ENCODE results near the gene CYSTM1.

Gene CYSTM1

GRCh38 chr5:140239939-140240700, 65.1 kb downstream of the CYSTM1 start:
- peak; percentile 58 for DNase-seq

DNA sequence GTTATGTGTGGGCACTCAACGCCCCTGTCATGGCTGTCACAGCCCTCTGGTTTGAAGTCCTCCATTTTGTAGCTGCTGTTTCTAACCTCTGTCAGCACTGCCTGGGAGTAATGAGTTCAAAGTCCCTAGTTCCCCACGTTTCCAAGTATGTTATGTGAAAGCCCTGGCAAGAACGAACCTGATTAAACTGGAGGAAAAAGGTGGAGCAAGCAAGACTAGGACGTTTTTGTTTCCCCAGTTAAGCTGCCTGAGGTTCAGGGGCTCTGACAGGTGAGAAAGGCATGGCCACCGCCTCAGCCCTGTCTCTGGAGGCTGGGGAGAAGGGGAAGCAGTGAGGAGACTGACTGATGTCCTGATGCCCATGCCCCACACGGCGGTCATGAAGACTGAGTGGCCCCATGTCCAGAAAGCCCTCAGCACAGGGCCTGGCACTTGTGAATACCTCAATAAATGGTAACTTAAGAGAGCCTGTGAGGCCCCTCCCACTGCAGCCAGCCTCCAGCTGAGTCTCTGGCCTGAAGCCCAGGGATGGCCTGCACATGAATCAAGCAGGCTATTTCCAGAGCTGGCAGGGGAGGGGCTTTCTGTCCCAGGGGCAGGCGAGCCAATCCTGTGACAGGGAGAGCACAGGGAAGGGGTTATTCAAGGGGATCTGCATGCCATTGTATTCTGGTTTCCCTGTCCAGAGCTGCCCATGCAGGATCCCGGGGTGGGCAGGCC, 66.2 kb downstream of the CYSTM1 start:
- peak; percentile 85 for DNase-seq

GRCh38 chr5:140242099-140242498, 67.1 kb downstream of the CYSTM1 start:
- DNase-seq: no peak

DNA sequence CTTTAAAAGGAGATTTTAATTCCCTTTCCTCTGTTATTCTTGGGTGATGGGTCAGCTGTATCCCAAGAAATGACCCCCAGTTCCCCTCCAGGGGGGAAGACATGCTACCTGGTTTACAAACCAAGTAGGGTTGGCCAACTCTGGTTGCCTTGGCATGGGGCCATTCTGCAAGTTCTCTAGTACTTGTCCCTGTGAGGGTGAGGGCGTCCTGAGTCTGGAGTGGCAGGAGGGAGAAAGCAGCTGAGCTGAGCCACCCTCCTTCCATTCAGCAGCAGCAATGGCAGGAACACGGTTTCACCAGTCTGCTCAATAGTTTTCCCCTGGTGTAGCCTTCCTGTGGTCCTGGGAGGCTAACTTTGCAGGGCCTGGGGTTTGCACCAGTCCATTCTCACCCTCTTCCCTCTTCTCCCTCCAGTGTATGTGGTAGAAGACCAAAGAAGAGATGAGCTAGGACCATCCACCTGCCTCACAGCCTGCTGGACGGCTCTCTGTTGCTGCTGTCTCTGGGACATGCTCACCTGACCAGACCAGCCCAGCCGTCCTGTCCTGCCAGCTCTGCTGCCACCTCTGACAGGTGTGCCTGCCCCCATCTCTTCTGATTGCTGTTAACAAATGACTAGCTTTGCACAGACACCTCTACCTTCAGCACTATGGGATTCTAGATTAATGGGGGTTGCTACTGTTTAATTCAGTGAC, 68.0 kb downstream of the CYSTM1 start:
- DNase-seq: no peak

DNA sequence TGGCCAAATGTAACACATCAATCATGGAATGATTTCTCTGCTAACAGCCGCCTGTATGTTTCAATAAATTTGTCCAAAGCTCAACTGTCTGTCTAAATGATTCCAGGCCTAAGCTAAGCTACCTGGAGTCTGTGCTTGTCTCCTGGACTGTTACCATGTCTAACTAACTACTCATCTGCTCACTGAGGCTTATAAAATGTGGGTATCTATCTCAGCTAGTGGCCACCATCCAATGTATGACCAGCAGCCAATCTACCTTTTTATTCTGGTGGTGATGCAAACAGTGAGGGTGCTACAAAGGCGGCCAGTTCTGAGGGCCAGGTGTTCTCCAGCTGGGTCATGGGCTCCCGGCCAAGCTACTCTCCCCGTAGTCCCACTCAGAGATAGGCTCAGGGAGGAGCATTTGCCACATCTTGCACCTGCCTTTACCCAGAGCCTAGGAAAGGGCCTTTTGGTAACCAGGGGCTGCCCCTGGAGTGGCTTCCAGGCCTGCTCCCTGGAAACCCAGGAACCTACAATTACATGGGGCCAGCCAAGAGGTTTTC, 68.8 kb downstream of the CYSTM1 start:
- no peak for DNase-seq

DNA sequence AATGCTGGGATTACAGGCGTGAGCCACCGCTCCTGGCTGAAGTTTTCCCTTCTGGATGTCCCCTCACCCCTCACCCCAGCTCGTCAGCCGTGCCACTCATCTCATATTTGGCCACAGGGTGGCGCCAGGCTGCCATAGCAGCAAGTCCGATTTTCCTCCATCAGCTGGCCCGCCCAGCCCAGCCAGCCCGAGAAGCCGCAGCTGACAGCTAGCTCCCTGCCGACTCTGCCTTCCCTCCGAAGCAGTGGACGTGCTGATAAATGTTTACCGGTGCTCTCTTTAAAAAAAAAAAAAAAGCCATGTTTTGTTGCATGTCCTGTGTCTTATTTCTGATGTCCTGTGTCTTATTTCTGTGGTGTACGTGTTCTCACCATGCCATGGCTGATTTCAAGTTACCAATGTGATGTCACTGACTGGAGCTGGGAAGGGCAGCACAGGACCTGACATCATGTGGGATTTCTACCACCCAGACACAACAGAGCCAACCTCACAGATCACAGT, 69.6 kb downstream of the CYSTM1 start:
- peak; percentile 86 for DNase-seq

DNA sequence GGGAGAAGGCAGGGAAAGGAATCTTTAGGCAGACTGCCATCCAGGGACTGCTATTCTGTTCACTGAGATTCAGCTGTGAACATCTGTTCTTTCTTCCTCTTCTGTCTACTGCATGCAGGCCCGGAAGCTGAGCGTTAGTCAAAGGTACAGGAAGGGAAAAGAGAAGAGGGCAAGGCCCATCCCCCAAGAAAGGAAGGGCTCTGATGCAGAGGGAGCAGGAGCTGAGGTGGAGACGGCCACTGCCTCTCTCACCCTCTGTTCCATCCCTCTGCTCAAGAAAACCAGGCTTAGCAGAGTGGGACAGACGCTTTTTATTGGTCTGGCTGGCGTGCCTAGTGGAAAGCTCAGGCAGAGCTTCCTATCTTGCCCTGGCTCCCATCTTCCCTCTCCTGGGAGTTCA, 70.4 kb downstream of the CYSTM1 start:
- peak; percentile 71 for DNase-seq

GRCh38 chr5:140245926-140246325, 70.9 kb downstream of the CYSTM1 start:
- no peak for DNase-seq

GRCh38 chr5:140246378-140247122, 71.6 kb downstream of the CYSTM1 start:
- DNase-seq: peak; percentile 73

DNA sequence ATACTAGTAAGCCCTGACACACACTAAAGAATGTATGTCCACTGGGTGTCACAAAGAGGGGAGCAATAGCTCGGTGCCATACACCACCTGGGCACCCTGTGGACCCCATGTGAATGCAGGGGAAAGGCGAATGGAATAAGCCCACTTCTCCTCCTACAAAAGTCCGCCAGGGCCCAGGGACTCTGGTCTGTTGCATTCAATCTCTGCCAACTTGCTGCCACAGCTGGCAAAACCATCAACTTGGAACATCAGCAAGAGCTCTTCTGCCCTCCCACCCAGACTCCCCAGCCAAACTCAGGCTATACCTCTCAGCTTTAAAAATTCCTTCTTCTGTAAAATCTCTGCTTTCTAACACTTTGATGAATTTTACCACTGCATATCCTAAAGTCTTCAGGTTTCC, 73.4 kb downstream of the CYSTM1 start:
- no peak for DNase-seq

DNA sequence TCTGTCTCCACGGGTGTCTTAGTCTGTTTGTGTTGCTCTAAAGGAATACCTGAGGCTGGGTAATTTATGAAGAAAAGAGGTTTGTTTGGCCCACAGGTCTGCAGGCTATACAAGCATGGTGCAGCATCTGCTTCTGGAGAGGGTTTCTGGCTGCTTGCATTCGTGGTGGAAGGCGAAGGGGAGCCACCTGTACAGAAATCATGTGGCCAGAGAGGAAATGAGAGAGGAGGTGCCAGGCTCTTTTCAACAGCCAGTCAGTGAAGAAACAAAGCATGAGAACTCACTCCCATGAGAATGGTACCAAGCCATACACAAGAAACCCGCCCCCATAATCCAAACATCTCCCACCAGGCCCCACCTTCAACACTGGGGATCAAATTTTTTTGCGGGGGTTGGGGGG, 74.5 kb downstream of the CYSTM1 start:
- no peak for DNase-seq

- no peak for DNase-seq
Measured at GRCh38 chr5:140250386-140250785, 75.4 kb downstream of the CYSTM1 start.

- DNase-seq: peak; percentile 90
Measured at GRCh38 chr5:140251527-140251973, 76.6 kb downstream of the CYSTM1 start.

GRCh38 chr5:140252470-140253126, 77.6 kb downstream of the CYSTM1 start:
- DNase-seq: no peak

DNA sequence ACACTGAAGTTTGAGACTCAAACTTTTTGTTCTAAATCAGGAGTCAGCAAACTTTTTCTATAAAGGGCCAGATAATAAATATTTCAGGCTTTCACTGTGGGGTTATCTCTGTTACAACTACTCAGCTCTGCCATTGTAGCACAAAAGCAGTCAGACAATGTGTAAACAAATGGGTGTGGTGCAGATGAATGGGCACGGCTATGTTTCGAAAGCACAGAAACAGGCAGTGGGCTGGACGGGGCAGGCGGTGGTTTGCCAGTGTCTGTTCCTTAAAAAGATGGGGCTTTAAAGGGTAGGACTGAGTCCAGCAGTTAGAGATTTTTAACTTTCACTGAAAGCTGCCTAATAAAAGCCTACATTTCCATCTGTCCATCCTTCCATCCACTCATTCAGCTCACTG, 79.0 kb downstream of the CYSTM1 start:
- no peak for DNase-seq

- no peak for DNase-seq
Measured at GRCh38 chr5:140255460-140256157, 80.6 kb downstream of the CYSTM1 start.

- no peak for DNase-seq
Measured at GRCh38 chr5:140256726-140257125, 81.7 kb downstream of the CYSTM1 start.

- DNase-seq: peak; percentile 50
Measured at GRCh38 chr5:140258016-140258415, 83.0 kb downstream of the CYSTM1 start.

DNA sequence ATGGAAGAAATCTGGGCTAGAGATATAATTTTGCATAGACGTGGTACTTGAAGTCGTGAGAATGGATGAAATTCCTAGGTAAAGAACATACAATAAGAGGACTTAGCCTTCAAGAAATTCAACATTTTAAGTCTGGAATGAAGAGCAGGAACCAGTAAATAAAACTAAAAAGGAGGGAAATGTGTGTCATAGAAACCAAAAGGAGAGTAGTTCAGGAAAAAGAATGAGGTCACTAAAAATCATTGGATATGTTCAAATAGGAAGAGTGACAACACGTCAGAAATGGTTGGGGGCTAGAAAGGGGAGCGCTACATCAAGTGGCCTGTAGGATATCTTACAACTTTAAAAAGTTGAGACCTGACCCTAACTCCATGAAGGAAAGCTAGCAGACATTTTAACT, 83.9 kb downstream of the CYSTM1 start:
- no peak for DNase-seq

GRCh38 chr5:140259500-140259899, 84.5 kb downstream of the CYSTM1 start:
- no peak for DNase-seq

DNA sequence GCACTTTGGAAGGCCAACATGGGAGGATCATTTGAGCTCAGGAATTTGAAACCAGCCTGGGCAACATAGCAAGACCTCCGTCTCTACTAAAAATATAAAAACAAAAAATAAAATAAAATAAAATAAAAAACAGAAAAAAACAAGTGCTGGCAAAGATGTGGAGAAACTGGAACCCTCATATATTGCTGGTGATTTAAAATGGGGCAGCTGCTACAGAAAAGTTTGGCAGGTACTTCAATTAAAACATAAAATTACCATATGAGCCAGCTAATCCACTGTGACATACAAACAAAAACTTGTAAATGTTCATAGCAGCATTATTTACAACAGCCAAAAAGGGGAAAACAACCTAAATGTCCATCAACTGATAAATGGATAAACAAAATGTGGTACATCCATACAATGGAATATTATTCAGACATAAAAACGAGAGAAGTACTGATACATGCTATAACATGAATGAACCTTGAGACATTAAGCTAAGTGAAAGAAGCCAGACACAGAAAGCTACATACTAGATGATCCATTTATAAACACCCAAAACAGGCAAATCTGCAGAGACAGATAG, 85.2 kb downstream of the CYSTM1 start:
- no peak for DNase-seq
